Fibroblast of the aortic adventitia (primary cell): ENCODE results near the gene VDR. TPM values are rescaled to one million over a fixed set of nuclear protein-coding genes. Genes with fewer than 3 reads are reported as not detected.

Experiments used
- DNase-seq: peaks from one replicate; pipeline ENCODE4 v3.0.0-alpha.2; 2010; ENCODE audit warnings: low read depth
- H3K4me3 ChIP-seq: 2 replicates; pipeline ENCODE4 v1.5.1; 2011; ENCODE audit warnings: low read depth, mild to moderate bottlenecking, control low read depth, low read length, moderate library complexity
- CTCF ChIP-seq: IDR thresholded peaks from 2 replicates; pipeline ENCODE4 v1.5.1; 2011; ENCODE audit warnings: mild to moderate bottlenecking, low read length, control low read depth, inconsistent platforms; ENCODE audit not compliant: insufficient read depth
- total RNA-seq: library from RNA; depleted of rRNA; stranded (reverse); fragments of >200 nt; gene quantifications from 2 replicates; pipeline ENCODE4 v1.2.3, GENCODE V29; 2012; ENCODE audit warnings: low replicate concordance

The VDR gene
- total RNA-seq, 1 donor = 12.5 TPM

DNA sequence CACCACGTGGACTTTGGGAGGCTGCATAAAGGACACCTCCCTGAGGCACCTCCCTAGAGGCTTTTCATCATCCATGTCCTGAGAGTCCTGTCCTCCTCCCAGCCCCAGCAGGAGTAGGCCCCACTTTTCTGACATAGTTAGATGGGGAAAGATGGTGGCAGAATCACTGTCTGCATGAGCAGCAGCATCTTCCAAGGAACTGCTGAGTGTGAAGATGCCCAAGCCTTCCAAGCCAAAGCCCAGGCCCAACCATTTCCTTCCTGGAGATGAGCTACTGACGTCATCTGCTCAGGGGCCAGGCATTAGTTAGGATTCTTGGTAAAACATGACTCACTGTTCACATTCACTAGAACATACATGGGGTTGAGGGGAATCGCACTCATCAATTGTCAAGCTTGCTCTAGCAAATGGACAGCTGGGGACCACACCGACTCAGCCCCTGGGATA is 37.3 kb downstream of the VDR start:
- no peak overlapping the region for H3K4me3 ChIP-seq
- no peak for TF ChIP-seq CTCF
- DNase-seq = peak; percentile 82

DNA sequence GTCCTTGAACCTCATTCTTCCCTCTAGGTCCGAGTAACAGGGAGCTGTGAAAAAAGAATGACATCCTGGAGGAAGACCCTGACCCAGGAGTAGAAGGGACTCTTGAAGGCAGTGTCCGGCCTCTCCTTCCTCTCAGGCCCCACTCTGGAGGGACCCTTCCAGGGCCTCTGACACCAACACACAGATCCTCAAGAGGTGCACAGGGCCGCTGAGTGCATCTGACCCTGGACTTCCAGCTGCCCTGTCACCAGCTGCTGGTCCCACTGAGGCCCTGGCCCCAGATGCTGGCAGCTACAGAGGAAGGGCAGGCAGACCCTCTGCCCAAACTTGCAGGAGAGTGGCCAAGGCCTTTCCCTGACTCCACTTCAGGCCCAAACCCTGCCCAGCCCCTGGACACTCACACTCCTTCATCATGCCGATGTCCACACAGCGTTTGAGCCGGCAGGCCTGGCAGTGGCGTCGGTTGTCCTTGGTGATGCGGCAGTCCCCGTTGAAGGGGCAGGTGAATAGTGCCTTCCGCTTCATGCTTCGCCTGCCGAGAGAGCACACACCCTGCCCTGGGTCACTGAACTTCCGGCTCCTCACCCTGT is 40.1 kb downstream of the VDR start:
- DNase-seq = no peak
- no peak for TF ChIP-seq CTCF
- H3K4me3 ChIP-seq = no peak overlapping the region

DNA sequence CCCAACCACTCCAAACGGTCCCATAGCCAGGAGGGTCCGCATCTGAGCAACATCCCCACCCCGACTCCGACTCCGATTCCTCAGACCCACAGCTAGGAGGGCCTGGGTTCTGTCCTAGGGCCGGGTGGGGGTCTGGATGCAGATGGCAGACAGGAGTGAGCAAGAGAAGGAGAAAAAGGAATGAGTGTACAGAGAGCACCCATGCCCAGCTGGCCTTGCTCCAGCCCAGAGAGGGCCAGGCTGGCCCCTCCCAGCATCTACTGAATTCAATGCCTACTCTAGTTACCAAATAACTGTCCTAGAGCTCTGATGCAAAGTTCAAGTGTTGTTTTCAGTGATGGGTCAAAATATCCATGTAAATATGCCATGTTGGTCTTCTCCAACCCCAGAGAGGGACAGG is 40.8 kb downstream of the VDR start:
- TF ChIP-seq CTCF = no peak
- DNase-seq = no peak
- no peak overlapping the region for H3K4me3 ChIP-seq

GRCh38 chr12:47863467-47863866 is 41.3 kb downstream of the VDR start:
- no peak for DNase-seq
- no peak for TF ChIP-seq CTCF
- no peak overlapping the region for H3K4me3 ChIP-seq

- DNase-seq = no peak
- no peak for TF ChIP-seq CTCF
- no peak overlapping the region for H3K4me3 ChIP-seq
Measured at GRCh38 chr12:47862881-47863280, 41.9 kb downstream of the VDR start.

DNA sequence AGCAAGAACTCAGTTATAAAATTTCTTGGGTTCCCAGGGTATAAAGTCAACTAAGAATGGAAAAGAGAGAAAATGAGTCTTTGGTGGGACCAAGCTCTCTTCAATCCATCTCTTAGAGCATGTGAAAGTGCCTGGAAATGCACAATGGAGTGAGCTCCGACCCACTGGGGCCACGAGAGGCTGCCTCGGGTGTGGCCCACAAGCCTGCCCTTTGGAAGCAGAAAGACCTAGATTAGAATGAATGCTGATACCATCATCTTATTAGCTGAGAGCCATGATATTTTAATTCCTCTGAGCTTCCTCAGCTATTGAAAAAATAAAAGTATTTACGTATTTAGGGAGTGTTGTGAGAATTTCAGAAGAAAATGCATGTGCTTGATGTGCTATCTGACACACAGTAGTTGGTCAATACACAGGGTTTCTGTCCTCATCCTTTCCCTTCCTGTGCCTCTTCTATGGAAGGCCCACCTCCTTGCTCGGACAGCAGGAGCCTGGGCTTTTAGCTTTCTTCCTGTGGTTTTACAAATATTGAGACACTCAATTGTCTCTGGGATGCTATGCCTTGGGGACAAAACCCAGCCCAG is 42.5 kb downstream of the VDR start:
- no peak overlapping the region for H3K4me3 ChIP-seq
- no peak for TF ChIP-seq CTCF
- DNase-seq = no peak

DNA sequence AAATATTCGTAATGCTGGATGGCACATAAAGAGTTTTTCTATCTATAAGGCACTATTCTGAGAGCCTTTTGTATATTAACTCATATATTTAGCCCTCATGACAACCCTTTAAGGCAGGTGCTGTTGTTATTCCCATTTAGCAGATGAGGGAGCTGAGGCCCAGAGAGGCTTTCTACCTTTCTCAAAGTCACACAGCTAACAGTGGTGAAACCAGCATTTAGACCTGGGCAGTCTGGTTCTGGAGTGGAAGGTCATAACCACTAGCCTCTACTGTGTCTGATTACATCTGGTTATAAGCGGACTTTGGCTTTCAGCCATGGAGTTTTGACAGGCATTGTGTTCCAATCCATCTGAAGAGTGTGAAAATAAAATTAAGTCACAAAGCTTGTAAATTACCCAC is 43.9 kb downstream of the VDR start:
- no peak overlapping the region for H3K4me3 ChIP-seq
- no peak for DNase-seq
- no peak for TF ChIP-seq CTCF
